C1 segment of cervical spinal cord (tissue), 14 donors: ENCODE measurements around the gene SPOCK1.
A peak's percentile ranks its signal among the peaks of the same experiment; 100 is the strongest.

Experiments
- DNase-seq, 14 donors: peaks; one replicate each; lab custom pipeline; 2025; lab: John Stamatoyannopoulos, UW

SPOCK1 gene

GRCh38 chr5:137228816-137229215, 270.3 kb downstream of the SPOCK1 start:
- no peak for DNase-seq

DNA sequence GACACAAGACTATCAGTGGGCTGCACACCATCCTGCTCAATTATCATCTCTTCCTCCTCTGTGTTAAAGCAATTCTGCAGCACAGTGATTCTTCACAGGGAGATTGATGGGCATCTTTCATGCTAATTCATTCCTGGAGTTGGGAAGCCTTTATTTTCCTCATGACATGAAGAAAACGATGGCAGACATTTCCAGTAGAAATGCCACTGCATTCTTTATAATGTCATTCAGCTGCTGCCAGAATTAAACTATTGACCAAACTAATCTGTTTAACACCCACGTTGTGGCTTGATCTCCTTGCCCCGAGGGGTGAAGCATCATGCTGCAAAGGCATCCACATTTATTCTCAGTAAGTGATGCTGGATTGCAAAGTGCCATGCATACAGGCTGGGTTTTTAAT, 273.0 kb downstream of the SPOCK1 start:
- no peak for DNase-seq

GRCh38 chr5:137223324-137224295, 275.5 kb downstream of the SPOCK1 start:
- DNase-seq = no peak

- no peak for DNase-seq
Measured at GRCh38 chr5:137221943-137222342, 277.2 kb downstream of the SPOCK1 start.

DNA sequence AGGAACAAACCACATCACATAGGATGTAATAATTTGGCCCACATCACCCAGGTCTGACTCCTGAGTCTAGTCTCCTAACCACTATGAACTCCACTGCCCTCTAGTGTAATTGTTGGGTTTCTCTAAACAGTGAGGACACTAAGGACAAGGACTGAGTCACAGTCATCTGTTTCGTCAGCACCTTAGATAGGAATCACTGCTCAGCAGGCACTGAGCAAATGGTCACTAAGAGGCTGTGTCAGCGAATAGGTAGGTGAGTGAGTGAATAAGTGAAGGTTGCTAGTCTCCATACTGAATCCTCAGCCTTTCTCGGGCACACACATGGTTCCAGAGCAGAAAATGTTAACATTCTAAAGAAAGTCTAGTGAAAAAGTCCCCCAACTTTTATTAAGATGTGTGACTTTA, 278.6 kb downstream of the SPOCK1 start:
- DNase-seq = no peak

DNA sequence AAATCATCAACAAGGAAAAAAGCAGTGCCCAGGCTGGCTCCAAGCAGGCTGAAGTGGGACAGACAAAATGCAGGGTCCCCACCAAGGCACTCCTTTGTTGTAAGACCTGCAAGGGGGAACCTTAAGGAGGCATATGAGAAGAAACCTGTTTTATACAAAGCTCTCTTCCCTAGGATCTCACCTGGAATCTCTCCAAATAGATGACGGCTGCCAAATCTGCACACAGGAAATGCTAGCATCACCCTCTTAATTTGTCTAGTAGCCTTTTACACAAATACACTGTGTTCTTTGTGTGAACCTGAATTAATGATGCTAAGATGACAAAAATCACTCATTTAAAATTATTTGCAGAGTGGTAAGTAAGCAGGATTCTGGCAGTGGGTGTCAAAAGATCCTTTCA, 280.2 kb downstream of the SPOCK1 start:
- DNase-seq = peak in 2 of 14 donors; percentile 65 to 68

DNA sequence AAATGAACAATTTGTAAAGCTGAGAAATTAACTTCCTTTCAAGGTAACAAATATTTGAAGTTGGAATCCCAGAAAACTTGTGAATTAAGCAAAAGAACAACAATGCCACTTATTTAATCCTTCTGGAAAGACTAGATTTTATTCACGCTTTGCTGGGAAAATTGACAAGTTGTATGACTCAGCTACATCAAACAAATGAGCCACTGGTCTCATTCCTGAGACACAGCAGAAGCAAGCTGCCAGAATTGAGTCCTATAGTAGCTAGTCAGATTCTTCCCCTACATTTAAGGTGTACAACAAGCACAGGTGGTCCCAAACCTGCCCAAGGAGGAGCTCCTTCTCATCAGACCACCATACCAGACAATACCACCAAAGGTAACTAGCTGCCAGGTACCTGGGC, 280.7 kb downstream of the SPOCK1 start:
- DNase-seq = peak in 3 of 14 donors; percentile 36 to 65 (median 54)

DNA sequence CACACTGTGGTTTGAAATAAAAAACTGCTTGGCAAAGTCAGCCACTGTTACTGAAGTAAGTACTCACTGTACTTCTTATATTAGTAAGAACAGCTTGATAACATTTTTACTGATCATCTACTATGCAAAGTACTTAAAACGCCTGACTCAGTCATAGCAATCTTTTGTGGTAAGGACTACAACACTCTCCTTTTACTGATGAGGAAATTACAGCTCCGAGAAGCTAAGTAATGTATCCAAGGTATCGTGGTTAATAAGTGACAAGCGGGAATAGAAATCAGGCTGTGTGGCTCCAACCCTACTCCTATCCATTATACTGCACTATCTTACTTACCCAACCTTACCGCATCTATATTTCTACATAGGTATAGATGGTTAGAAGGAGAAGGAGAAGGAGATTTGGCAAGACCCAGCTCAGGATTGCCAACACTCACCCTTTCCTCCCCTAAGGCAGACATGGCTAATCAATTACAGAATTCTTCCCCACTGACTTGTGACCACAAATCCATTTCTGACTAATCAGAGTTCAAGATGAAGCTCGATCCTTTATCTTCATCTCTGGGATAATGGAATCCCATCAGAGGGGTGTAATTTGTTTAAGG, 281.4 kb downstream of the SPOCK1 start:
- no peak for DNase-seq

GRCh38 chr5:137216976-137217598, 282.0 kb downstream of the SPOCK1 start:
- DNase-seq = no peak

DNA sequence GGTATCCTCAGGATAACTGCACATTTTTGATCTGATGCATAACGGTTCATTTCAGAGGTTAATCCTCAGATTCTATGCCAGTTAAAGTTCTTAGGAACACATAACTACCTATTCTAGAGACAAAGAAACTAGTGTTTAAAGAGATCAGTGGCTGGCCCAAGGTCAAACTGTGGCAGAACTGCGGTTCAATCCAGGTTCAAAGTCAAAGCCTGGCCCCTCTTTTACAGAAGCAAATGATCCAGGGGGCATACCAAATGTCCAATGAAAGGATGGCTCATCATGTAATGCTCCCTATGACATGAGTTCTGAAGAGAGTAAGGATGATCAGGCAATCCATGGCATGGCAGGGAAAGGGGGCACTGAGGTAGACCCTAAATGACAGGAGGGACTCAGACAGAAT, 283.3 kb downstream of the SPOCK1 start:
- no peak for DNase-seq

- DNase-seq = no peak
Measured at GRCh38 chr5:137215261-137215660, 283.9 kb downstream of the SPOCK1 start.

- no peak for DNase-seq
Measured at GRCh38 chr5:137214446-137215189, 284.5 kb downstream of the SPOCK1 start.

GRCh38 chr5:137212471-137212870, 286.7 kb downstream of the SPOCK1 start:
- peak in 1 of 14 donors; percentile 44 for DNase-seq

GRCh38 chr5:137209232-137209809, 289.8 kb downstream of the SPOCK1 start:
- peak in 1 of 14 donors; percentile 33 for DNase-seq

- peak in 1 of 14 donors; percentile 90 for DNase-seq
Measured at GRCh38 chr5:137207023-137207760, 291.9 kb downstream of the SPOCK1 start.

DNA sequence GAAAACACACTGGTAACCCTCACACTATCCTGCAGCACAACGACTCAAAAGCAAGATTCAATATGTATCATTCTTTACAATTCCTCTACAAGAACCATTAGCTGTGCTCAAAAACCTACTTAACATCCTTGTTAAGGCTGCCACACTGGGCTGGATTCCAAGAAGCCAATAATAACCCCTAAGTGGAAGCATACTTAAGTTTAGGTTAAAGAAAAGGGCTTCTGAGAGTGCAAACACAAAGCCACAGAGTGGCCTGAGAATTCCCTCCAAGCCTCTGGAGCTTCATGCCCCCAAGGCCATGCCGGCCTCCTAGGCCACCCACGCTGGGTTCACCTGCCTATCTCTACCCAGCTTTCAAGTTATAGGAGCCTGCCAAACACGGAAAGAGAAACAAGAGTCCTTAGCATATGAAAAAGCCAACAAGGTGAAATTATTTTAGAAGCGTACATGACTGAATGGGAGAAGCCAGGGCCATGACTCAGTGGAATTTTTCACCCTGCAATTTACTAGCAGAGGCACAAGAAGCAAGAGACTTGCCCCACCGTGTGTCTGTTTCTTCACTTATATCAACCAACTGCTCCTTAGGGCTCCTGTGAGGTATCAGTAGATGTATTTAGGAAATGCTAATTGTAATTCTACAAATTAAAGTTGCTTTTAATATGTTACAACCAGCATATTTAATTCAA, 293.0 kb downstream of the SPOCK1 start:
- DNase-seq = no peak

DNA sequence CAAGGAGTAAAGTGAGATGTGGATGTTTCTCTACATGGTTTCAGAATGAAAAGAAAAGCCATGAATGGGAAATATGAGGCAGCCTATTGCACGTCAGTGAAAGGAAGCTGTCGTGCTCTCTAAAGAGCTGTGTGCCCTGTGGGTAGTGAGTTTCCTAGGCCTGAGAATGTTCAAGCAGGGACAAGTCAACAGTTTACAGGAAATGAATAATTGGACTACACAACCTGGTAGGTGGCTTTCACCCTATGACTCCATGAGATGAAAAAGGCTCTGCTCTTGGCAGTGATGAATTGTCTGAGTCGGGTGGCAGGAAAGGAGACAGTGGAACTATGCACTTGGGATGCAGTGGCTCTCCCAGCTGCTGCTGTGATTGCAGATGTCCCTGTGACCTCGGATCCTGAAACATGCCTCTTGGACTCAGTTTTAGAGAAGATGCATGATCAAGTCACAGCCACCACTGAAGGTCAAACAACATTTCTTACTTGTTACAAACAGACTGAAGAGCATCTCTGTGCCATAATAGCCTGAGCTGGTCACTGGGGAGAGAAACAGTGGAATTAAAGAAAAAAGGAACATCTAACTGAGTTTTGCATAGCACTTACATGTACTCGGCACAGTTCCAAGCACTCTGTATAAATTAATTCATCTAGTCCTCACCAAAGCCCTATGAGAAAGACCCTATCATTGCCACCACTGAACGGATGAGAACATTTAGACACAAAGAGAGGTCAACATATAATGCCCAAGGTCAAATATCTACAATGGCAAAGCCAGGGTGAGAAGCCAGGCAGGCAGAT, 293.7 kb downstream of the SPOCK1 start:
- DNase-seq = peak in 1 of 14 donors; percentile 20

- DNase-seq = no peak
Measured at GRCh38 chr5:137203011-137203632, 296.0 kb downstream of the SPOCK1 start.

- DNase-seq = no peak
Measured at GRCh38 chr5:137201876-137202275, 297.2 kb downstream of the SPOCK1 start.
